H9 (cell line): ENCODE data around the gene TMEM178B. TPM values are rescaled to one million over a fixed set of nuclear protein-coding genes. Genes with fewer than 3 reads are reported as not detected.

Experiments used
- DNase-seq: peaks from one replicate; pipeline ENCODE4 v3.0.0-alpha.2; 2017
- H2AFZ ChIP-seq: one replicate; pipeline ENCODE4 v1.6.1; 2013; ENCODE audit warnings: mild to moderate bottlenecking, low read length, control low read depth, moderate library complexity
- H2AK5ac ChIP-seq: 2 replicates; pipeline ENCODE4 v1.6.1; 2013; ENCODE audit warnings: low read length, control low read depth, mixed read lengths; ENCODE audit not compliant: insufficient read length
- H2BK120ac ChIP-seq: one replicate; pipeline ENCODE4 v1.6.1; 2013; ENCODE audit warnings: low read depth, mild to moderate bottlenecking, low read length, control low read depth, inconsistent platforms; ENCODE audit not compliant: poor library complexity, severe bottlenecking
- H2BK12ac ChIP-seq: 2 replicates; pipeline ENCODE4 v1.6.1; 2013; ENCODE audit warnings: low read length, control low read depth, mixed read lengths, low read depth; ENCODE audit not compliant: insufficient read length
- H2BK15ac ChIP-seq: 2 replicates; pipeline ENCODE4 v1.6.1; 2013; ENCODE audit warnings: low read depth, low read length, control low read depth
- H2BK20ac ChIP-seq: one replicate; pipeline ENCODE4 v1.6.1; 2013; ENCODE audit warnings: low read depth, mild to moderate bottlenecking, low read length, control low read depth, inconsistent platforms; ENCODE audit not compliant: poor library complexity, severe bottlenecking
- H2BK5ac ChIP-seq: 2 replicates; pipeline ENCODE4 v1.6.1; 2013; ENCODE audit warnings: low read length, control low read depth, mixed read lengths; ENCODE audit not compliant: insufficient read length
- H3K14ac ChIP-seq: 2 replicates; pipeline ENCODE4 v1.6.1; 2013; ENCODE audit warnings: low read length, control low read depth; ENCODE audit not compliant: insufficient read depth
- H3K18ac ChIP-seq: 2 replicates; pipeline ENCODE4 v1.6.1; 2013; ENCODE audit warnings: low read depth, mild to moderate bottlenecking, mixed read lengths, low read length, control low read depth; ENCODE audit not compliant: insufficient read length
- H3K23ac ChIP-seq: 2 replicates; pipeline ENCODE4 v1.6.1; 2013; ENCODE audit warnings: low read length, control low read depth, mixed read lengths, low read depth; ENCODE audit not compliant: insufficient read length
- H3K23me2 ChIP-seq: 2 replicates; pipeline ENCODE4 v1.6.1; 2013; ENCODE audit warnings: low read depth, mild to moderate bottlenecking, mixed read lengths, low read length, control low read depth; ENCODE audit not compliant: insufficient read length, poor library complexity, severe bottlenecking
- H3K27ac ChIP-seq: 2 replicates; pipeline ENCODE4 v1.5.1; 2013; ENCODE audit warnings: low read length, control low read depth, mixed read lengths, low read depth; ENCODE audit not compliant: insufficient read length
- H3K27me3 ChIP-seq: 2 replicates; pipeline ENCODE4 v1.6.1; 2013; ENCODE audit warnings: low read length, control low read depth, inconsistent platforms; ENCODE audit not compliant: insufficient read depth
- H3K4ac ChIP-seq: 2 replicates; pipeline ENCODE4 v1.6.1; 2013; ENCODE audit warnings: low read depth, mild to moderate bottlenecking, control low read depth, inconsistent platforms, low read length, moderate library complexity
- H3K4me1 ChIP-seq: 2 replicates; pipeline ENCODE4 v1.6.1; 2013; ENCODE audit warnings: low read length, control low read depth, inconsistent platforms; ENCODE audit not compliant: insufficient read depth
- H3K4me2 ChIP-seq: 2 replicates; pipeline ENCODE4 v1.6.1; 2013; ENCODE audit warnings: low read length, control low read depth, mixed read lengths; ENCODE audit not compliant: insufficient read length, insufficient read depth
- H3K56ac ChIP-seq: 2 replicates; pipeline ENCODE4 v1.6.1; 2013; ENCODE audit warnings: low read depth, mild to moderate bottlenecking, mixed read lengths, low read length, control low read depth; ENCODE audit not compliant: insufficient read length
- H3K79me1 ChIP-seq: 2 replicates; pipeline ENCODE4 v1.6.1; 2013; ENCODE audit warnings: low read depth, mild to moderate bottlenecking, moderate library complexity, low read length, control low read depth, inconsistent platforms; ENCODE audit not compliant: insufficient read depth, poor library complexity, severe bottlenecking
- H3K79me2 ChIP-seq: 2 replicates; pipeline ENCODE4 v1.6.1; 2013; ENCODE audit warnings: low read length, control low read depth, inconsistent platforms; ENCODE audit not compliant: insufficient read depth
- H3K9ac ChIP-seq: 2 replicates; pipeline ENCODE4 v1.6.1; 2013; ENCODE audit warnings: low read length, control low read depth, mixed read lengths; ENCODE audit not compliant: insufficient read length; ENCODE audit errors: extremely low read depth
- H3K9me3 ChIP-seq: one replicate; pipeline ENCODE4 v1.6.1; 2013; ENCODE audit warnings: low read depth, low read length, inconsistent platforms; ENCODE audit not compliant: control insufficient read depth
- H3T11ph ChIP-seq: one replicate; pipeline ENCODE4 v1.6.1; 2013; ENCODE audit warnings: mild to moderate bottlenecking, low read length, control low read depth, inconsistent platforms
- H4K20me1 ChIP-seq: one replicate; pipeline ENCODE4 v1.6.1; 2013; ENCODE audit not compliant: control insufficient read depth, insufficient read length, insufficient read depth
- H4K5ac ChIP-seq: 2 replicates; pipeline ENCODE4 v1.6.1; 2013; ENCODE audit warnings: low read depth, mild to moderate bottlenecking, mixed read lengths, low read length, control low read depth; ENCODE audit not compliant: insufficient read length
- H4K8ac ChIP-seq: replicated peaks from 2 replicates; pipeline ENCODE4 v1.6.1; 2013; ENCODE audit warnings: low read length, control low read depth, mixed read lengths, low read depth; ENCODE audit not compliant: insufficient read length
- H4K91ac ChIP-seq: 2 replicates; pipeline ENCODE4 v1.6.1; 2013; ENCODE audit warnings: low read depth, mild to moderate bottlenecking, moderate library complexity, mixed read lengths, low read length, control low read depth; ENCODE audit not compliant: insufficient read length
- H3K27ac Mint-ChIP-seq, 3 experiments: 2 replicates in 2 of 3; 3 replicates in 1 of 3; pipeline ENCODE4 v1.8.0; 2020 to 2021; ENCODE audit warnings: mixed read lengths in 3 of 3, mild to moderate bottlenecking in 1 of 3, moderate library complexity in 1 of 3
- H3K27me3 Mint-ChIP-seq: 2 replicates; pipeline ENCODE4 v1.8.0; 2021; ENCODE audit warnings: low read depth, mild to moderate bottlenecking, moderate library complexity, mixed read lengths
- H3K36me3 Mint-ChIP-seq, 3 experiments: 2 replicates in 2 of 3; 3 replicates in 1 of 3; pipeline ENCODE4 v1.8.0; 2020 to 2021; ENCODE audit warnings: low read depth in 3 of 3, mixed read lengths in 3 of 3; ENCODE audit not compliant: insufficient read depth in 1 of 3
- H3K4me1 Mint-ChIP-seq, 2 experiments: 2 replicates each; pipeline ENCODE4 v1.8.0; 2020; ENCODE audit warnings: mixed read lengths in 2 of 2
- H3K4me3 Mint-ChIP-seq, 2 experiments: 2 replicates in 1 of 2; 3 replicates in 1 of 2; pipeline ENCODE4 v1.8.0; 2020 to 2021; ENCODE audit warnings: mild to moderate bottlenecking in 2 of 2, mixed read lengths in 2 of 2, moderate library complexity in 1 of 2
- H3K9me3 Mint-ChIP-seq, 2 experiments: 2 replicates in 1 of 2; 3 replicates in 1 of 2; pipeline ENCODE4 v1.8.0; 2020; ENCODE audit warnings: mild to moderate bottlenecking in 2 of 2, mixed read lengths in 2 of 2, moderate library complexity in 1 of 2
- WGBS: extraction: QIAGEN DNeasy Blood & Tissue Kit; methylation state at CpG from one replicate; pipeline ENCODE4 v1.1.7; 2013; ENCODE audit warnings: missing lambda C conversion rate, low lambda C conversion rate, mixed read lengths; ENCODE audit not compliant: insufficient read length; ENCODE audit errors: extremely low coverage; 5-methylcytosine and 5-hydroxymethylcytosine counted together
- total RNA-seq: library from RNA; stranded (reverse); gene quantifications from 2 replicates; pipeline ENCODE4 v1.2.1, GENCODE V29; 2021
- TF ChIP-seq, protein P1 (sequence below): fragments of 200-600 bp; sonication (generic); conservative IDR thresholded peaks from 3 replicates; pipeline ENCODE4 v1.8.0; 2021; ENCODE audit warnings: antibody characterized with exemption, mild to moderate bottlenecking

The TMEM178B gene
- total RNA-seq, 1 experiment from 2014 or later, result 11.3 TPM

DNA sequence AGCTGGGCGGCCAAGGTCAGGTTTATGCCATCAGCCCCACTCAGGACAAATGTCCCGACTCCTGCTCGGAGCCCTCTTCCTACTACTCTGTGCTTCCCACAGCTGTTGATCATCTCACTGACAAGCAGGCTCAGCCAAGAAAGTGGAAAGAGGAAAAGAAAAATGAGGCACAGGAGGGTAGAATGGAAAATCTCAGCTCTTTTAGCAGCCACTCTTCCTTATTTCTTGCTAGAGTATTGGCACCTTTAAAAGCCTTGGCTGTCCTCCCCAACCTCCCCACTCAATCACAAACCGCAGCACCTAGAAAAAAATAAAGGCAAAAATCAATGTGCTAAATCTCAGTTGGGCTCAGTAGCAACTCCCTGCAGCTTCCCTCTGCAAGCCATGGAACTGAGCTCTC is 442.1 kb downstream of the TMEM178B start:
- H3K4ac ChIP-seq, result no peak overlapping the region
- TF ChIP-seq, protein P1, sequence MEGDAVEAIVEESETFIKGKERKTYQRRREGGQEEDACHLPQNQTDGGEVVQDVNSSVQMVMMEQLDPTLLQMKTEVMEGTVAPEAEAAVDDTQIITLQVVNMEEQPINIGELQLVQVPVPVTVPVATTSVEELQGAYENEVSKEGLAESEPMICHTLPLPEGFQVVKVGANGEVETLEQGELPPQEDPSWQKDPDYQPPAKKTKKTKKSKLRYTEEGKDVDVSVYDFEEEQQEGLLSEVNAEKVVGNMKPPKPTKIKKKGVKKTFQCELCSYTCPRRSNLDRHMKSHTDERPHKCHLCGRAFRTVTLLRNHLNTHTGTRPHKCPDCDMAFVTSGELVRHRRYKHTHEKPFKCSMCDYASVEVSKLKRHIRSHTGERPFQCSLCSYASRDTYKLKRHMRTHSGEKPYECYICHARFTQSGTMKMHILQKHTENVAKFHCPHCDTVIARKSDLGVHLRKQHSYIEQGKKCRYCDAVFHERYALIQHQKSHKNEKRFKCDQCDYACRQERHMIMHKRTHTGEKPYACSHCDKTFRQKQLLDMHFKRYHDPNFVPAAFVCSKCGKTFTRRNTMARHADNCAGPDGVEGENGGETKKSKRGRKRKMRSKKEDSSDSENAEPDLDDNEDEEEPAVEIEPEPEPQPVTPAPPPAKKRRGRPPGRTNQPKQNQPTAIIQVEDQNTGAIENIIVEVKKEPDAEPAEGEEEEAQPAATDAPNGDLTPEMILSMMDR, result no peak
- H3K56ac ChIP-seq, result no peak overlapping the region
- H4K8ac ChIP-seq, result no peak overlapping the region
- H3K27ac Mint-ChIP-seq, result no peak overlapping the region
- H3K27me3 ChIP-seq, result no peaks in the 10 kb centered on the region; the same call in 1 of the 2 replicates
- H3T11ph ChIP-seq, result no peak overlapping the region
- H3K23ac ChIP-seq, result no peak overlapping the region
- no peaks in the 10 kb centered on the region for H3K79me1 ChIP-seq
- H3K9me3 ChIP-seq, result peaks cover 6% of the 10 kb centered on the region
- peaks cover 29 to 33% (median 30%) of the 10 kb centered on the region in 3 experiments for H3K36me3 Mint-ChIP-seq
- H3K18ac ChIP-seq, result no peak overlapping the region
- no peak overlapping the region for H4K5ac ChIP-seq
- no peak overlapping the region for H2AK5ac ChIP-seq
- H3K79me2 ChIP-seq, result no peaks in the 10 kb centered on the region
- no peak overlapping the region for H2BK5ac ChIP-seq
- no peak overlapping the region for H2AFZ ChIP-seq
- WGBS, result no CpG with 5 or more reads among the region's 4 CpGs
- H4K91ac ChIP-seq, result no peak overlapping the region
- H3K9me3 Mint-ChIP-seq, result peaks cover 9 to 12% of the 10 kb centered on the region in 2 experiments
- H2BK20ac ChIP-seq, result no peak overlapping the region
- no peak overlapping the region for H3K27ac ChIP-seq
- no peak for DNase-seq
- no peak overlapping the region for H2BK12ac ChIP-seq
- H2BK15ac ChIP-seq, result no peak overlapping the region
- peaks cover 11% of the 10 kb centered on the region for H3K23me2 ChIP-seq
- no peaks in the 10 kb centered on the region; the same call in 1 of the 2 replicates for H3K4me1 ChIP-seq
- no peaks in the 10 kb centered on the region for H4K20me1 ChIP-seq
- H2BK120ac ChIP-seq, result no peak overlapping the region
- no peak overlapping the region for H3K9ac ChIP-seq
- H3K4me3 Mint-ChIP-seq, result no peak overlapping the region
- no peak overlapping the region for H3K4me2 ChIP-seq
- peaks cover 18% of the 10 kb centered on the region for H3K27me3 Mint-ChIP-seq
- H3K4me1 Mint-ChIP-seq, result peaks cover 13 to 16% of the 10 kb centered on the region in 2 experiments
- no peak overlapping the region for H3K14ac ChIP-seq
